Stomach (tissue), 9 donors: ENCODE measurements around the gene OXCT1. TPM values are rescaled to one million over a fixed set of nuclear protein-coding genes. Genes with fewer than 3 reads are reported as not detected.

Source experiments
- DNase-seq, 2 donors: peaks; one replicate each; pipeline versions ENCODE4 v3.0.0 to v3.0.0-alpha.2; 2013 to 2019
- H3K27ac ChIP-seq, 5 donors: fragments of 200-600 bp in 4 of 5; sonication (generic) in 4 of 5; one replicate each; pipeline ENCODE4 v1.5.1; 2013 to 2019; ENCODE audit warnings: mild to moderate bottlenecking in 1 of 5, moderate library complexity in 1 of 5
- H3K27me3 ChIP-seq, 3 donors: fragments of 200-600 bp; sonication (generic); one replicate each; pipeline ENCODE4 v1.5.1; 2017 to 2019; ENCODE audit warnings: mixed run types in 1 of 3
- H3K36me3 ChIP-seq, 4 donors: fragments of 200-600 bp; sonication (generic); 1 replicate in 3 of 4; 2 replicates in 1 of 4; pipeline ENCODE4 v1.5.1; 2016 to 2019
- H3K4me1 ChIP-seq, 4 donors: fragments of 200-600 bp; sonication (generic); one replicate each; pipeline ENCODE4 v1.5.1; 2016 to 2019
- H3K4me3 ChIP-seq, 4 donors: fragments of 200-600 bp; sonication (generic) in 3 of 4; one replicate each; pipeline ENCODE4 v1.5.1; 2016 to 2019; ENCODE audit warnings: mild to moderate bottlenecking in 1 of 4
- H3K9me3 ChIP-seq, 4 donors: fragments of 200-600 bp; sonication (generic); one replicate each; pipeline ENCODE4 v1.5.1; 2016 to 2019
- EP300 ChIP-seq: sonication (generic); formaldehyde crosslinking; IDR thresholded peaks from one replicate; pipeline ENCODE4 v1.6.1; 2017; ENCODE audit warnings: antibody characterized with exemption
- POLR2A ChIP-seq, 4 donors: fragments of 450-650 bp; IDR thresholded peaks; one replicate each; pipeline ENCODE4 v1.6.1; 2016; ENCODE audit warnings: antibody characterized with exemption in 4 of 4, control low read depth in 2 of 4, mild to moderate bottlenecking in 1 of 4, moderate library complexity in 1 of 4
- POLR2AphosphoS5 ChIP-seq, 3 donors: sonication (generic); formaldehyde crosslinking; IDR thresholded peaks; one replicate each; pipeline ENCODE4 v1.6.1; 2016; ENCODE audit warnings: antibody characterized with exemption in 3 of 3
- WGBS, 5 donors: extraction: QIAGEN DNeasy Blood & Tissue Kit in 3 of 5; methylation state at CpG; one replicate each; pipeline versions ENCODE4 v1.1.5 to v1.1.7; 2013 to 2018; 5-methylcytosine and 5-hydroxymethylcytosine counted together
- intact Hi-C: fragments of 100-400 bp; cut with DNase I; formaldehyde crosslinking; loops from one replicate; pipeline ENCODE4 v1.15.1; 2023; ENCODE audit warnings: low total_unique reads
- polyA plus RNA-seq, 3 donors: library from polyadenylated mRNA; stranded (reverse); fragments of 200-250 nt; gene quantifications; one replicate each; pipeline ENCODE4 v1.2.3, GENCODE V29; 2013
- total RNA-seq, 5 donors: library from RNA; depleted of rRNA; stranded (reverse); fragments of >200 nt; gene quantifications; one replicate each; pipeline versions ENCODE4 v1.1.0 to v1.2.3, GENCODE V29; 2014 to 2016
- TF ChIP-seq, protein P1 (sequence below), 7 experiments: fragments of 450-650 bp in 4 of 7; fragments of 200-600 bp in 3 of 7; sonication (generic) in 3 of 7; IDR thresholded peaks; one replicate each; pipeline ENCODE4 v1.5.1; 2016 to 2019; ENCODE audit warnings: antibody characterized with exemption in 7 of 7, control low read depth in 2 of 7, mild to moderate bottlenecking in 1 of 7
- donor health status: healthy with polysubstance abuse.
- donor health status: Bipolar disorder and iron deficiency.
- donor health status: healthy.

The OXCT1 gene
- total and polyA plus RNA-seq, 8 donors, result 4.1 to 33.3 (median 14.8) TPM

- no peak overlapping the region for H3K4me3 ChIP-seq
- TF ChIP-seq POLR2AphosphoS5 (IDR thresholded peaks at IDR 0.05) (peak in 1 of 3 donors; percentile 7), EP300 (no peak)
- TF ChIP-seq, protein P1, sequence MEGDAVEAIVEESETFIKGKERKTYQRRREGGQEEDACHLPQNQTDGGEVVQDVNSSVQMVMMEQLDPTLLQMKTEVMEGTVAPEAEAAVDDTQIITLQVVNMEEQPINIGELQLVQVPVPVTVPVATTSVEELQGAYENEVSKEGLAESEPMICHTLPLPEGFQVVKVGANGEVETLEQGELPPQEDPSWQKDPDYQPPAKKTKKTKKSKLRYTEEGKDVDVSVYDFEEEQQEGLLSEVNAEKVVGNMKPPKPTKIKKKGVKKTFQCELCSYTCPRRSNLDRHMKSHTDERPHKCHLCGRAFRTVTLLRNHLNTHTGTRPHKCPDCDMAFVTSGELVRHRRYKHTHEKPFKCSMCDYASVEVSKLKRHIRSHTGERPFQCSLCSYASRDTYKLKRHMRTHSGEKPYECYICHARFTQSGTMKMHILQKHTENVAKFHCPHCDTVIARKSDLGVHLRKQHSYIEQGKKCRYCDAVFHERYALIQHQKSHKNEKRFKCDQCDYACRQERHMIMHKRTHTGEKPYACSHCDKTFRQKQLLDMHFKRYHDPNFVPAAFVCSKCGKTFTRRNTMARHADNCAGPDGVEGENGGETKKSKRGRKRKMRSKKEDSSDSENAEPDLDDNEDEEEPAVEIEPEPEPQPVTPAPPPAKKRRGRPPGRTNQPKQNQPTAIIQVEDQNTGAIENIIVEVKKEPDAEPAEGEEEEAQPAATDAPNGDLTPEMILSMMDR (IDR thresholded peaks at IDR 0.05), result no peak
- H3K9me3 ChIP-seq, result no peaks in the 10 kb centered on the region
- H3K27me3 ChIP-seq, result no peaks in the 10 kb centered on the region
- DNase-seq, result peak in 1 of 2 donors; percentile 78
- 47 to 66% (median 61%) methylated on average over 4 of the region's 4 CpGs for WGBS, 5 donors
- intact Hi-C loops, result no loop called here
- peaks cover 0 to 7% (median 2%) of the 10 kb centered on the region in 4 donors for H3K36me3 ChIP-seq
- peak overlapping the region in 2 of 5 donors; percentile 1 for H3K27ac ChIP-seq
- H3K4me1 ChIP-seq, result peaks cover 0 to 25% (median 10%) of the 10 kb centered on the region in 4 donors
Measured at GRCh38 chr5:41794471-41794870, 75.8 kb downstream of the OXCT1 start.

- Histone ChIP-seq H3K9me3 (no peaks in the 10 kb centered on the region), H3K27me3 (no peaks in the 10 kb centered on the region), H3K27ac (no peak overlapping the region), H3K4me1 (peaks cover 0 to 37% (median 18%) of the 10 kb centered on the region in 4 donors), H3K36me3 (peaks cover 0 to 3% (median 0%) of the 10 kb centered on the region in 4 donors), H3K4me3 (no peak overlapping the region)
- peak in 1 of 2 donors; percentile 84 for DNase-seq
- intact Hi-C loops, result no loop called here
- WGBS, 5 donors, result 47 to 66% (median 57%) methylated on average over 3 of the region's 3 CpGs
- TF ChIP-seq POLR2A (IDR thresholded peaks at IDR 0.05) (no peak), POLR2AphosphoS5 (IDR thresholded peaks at IDR 0.05) (no peak), EP300 (no peak)
- TF ChIP-seq, protein P1 (IDR thresholded peaks at IDR 0.05), result no peak
Measured at GRCh38 chr5:41793141-41793770, 77.0 kb downstream of the OXCT1 start.

- DNase-seq, result peak in 1 of 2 donors; percentile 23
- Histone ChIP-seq H3K27me3 (no peaks in the 10 kb centered on the region), H3K4me3 (no peak overlapping the region), H3K9me3 (no peaks in the 10 kb centered on the region), H3K4me1 (peaks cover 0 to 47% (median 17%) of the 10 kb centered on the region in 4 donors), H3K27ac (no peak overlapping the region), H3K36me3 (peaks cover 0 to 8% (median 0%) of the 10 kb centered on the region in 4 donors)
- 71 to 83% (median 77%) methylated on average over 6 of the region's 6 CpGs for WGBS, 5 donors
- TF ChIP-seq POLR2A (IDR thresholded peaks at IDR 0.05) (no peak), EP300 (no peak), POLR2AphosphoS5 (IDR thresholded peaks at IDR 0.05) (no peak)
- TF ChIP-seq, protein P1 (IDR thresholded peaks at IDR 0.05), result no peak
- intact Hi-C loops, result no loop called here
Measured at GRCh38 chr5:41790038-41790776, 80.0 kb downstream of the OXCT1 start.

- WGBS, 5 donors, result 90 to 94% (median 92%) methylated on average over 1 of the region's 1 CpG
- DNase-seq, result no peak
- intact Hi-C loops, result no loop called here
- no peak for TF ChIP-seq EP300
- TF ChIP-seq, protein P1 (IDR thresholded peaks at IDR 0.05), result no peak
- TF ChIP-seq POLR2AphosphoS5 (IDR thresholded peaks at IDR 0.05), result no peak
- no peak for TF ChIP-seq POLR2A (IDR thresholded peaks at IDR 0.05)
- Histone ChIP-seq H3K4me1 (peaks cover 0 to 39% (median 13%) of the 10 kb centered on the region in 4 donors), H3K4me3 (no peak overlapping the region), H3K27me3 (no peaks in the 10 kb centered on the region), H3K9me3 (no peaks in the 10 kb centered on the region), H3K27ac (no peak overlapping the region), H3K36me3 (peaks cover 0 to 8% (median 0%) of the 10 kb centered on the region in 4 donors)
Measured at GRCh38 chr5:41789434-41789833, 80.8 kb downstream of the OXCT1 start.
